Measurements from ENCODE around the gene TPGS2.

TPGS2 gene

DNA sequence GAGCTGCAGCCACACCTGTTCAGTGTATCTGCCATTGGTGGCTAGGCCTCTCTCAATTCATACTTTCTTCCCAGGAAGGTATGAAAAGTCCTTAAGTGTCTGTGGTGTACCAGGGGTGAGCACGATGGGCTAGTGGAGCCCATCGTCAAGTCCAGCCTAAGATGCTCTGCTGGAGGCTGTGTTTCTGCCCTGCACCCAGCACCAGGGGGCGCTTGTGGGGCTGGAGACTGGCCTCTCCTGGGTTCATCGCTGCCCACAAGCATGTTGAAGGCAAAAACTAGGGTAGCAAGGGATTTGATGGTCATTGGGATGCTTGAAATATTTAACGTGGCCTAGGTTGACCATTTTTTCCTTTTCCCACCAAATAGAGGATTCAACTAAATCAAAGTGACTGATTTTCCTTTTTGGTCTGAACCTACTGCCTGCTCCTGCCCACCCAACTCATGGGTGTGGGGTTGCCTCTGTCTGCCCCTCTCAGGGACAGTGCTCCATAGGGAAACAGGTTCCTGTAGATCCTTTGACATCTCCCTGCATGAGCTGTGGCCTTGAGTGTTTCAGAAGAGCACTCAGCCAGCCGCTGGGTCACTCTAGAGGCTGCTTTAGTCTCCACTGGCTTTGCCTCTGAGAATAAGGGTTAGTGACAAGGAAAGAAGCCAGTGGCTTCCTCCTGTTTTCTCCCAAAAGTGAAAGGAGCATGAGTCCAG is 59.0 kb downstream of the TPGS2 start:
- TF ChIP-seq TSHZ2 (CRISPR knock-in tag; IDR thresholded peaks at IDR 0.05) (no peak), SNAI2 (CRISPR knock-in tag; IDR thresholded peaks at IDR 0.05) (no peak), PPARA (CRISPR knock-in tag; IDR thresholded peaks at IDR 0.05; ENCODE audit: borderline replicate concordance) (no peak), ISL1 (CRISPR knock-in tag; IDR thresholded peaks at IDR 0.05) (no peak), ZFP3 (CRISPR knock-in tag; IDR thresholded peaks at IDR 0.05) (no peak), ZC3H10 (CRISPR knock-in tag; IDR thresholded peaks at IDR 0.05) (no peak), CSDC2 (CRISPR knock-in tag; IDR thresholded peaks at IDR 0.05) (no peak), CSRNP3 (CRISPR knock-in tag; IDR thresholded peaks at IDR 0.05) (no peak), TCF4 (CRISPR knock-in tag; IDR thresholded peaks at IDR 0.05; ENCODE audit: borderline replicate concordance) (no peak), GLIS3 (CRISPR knock-in tag; IDR thresholded peaks at IDR 0.05) (no peak), ZNF565 (CRISPR knock-in tag; conservative IDR thresholded peaks at IDR 0.05; ENCODE audit: low read depth) (no peak)
- TF ChIP-seq, protein P1, sequence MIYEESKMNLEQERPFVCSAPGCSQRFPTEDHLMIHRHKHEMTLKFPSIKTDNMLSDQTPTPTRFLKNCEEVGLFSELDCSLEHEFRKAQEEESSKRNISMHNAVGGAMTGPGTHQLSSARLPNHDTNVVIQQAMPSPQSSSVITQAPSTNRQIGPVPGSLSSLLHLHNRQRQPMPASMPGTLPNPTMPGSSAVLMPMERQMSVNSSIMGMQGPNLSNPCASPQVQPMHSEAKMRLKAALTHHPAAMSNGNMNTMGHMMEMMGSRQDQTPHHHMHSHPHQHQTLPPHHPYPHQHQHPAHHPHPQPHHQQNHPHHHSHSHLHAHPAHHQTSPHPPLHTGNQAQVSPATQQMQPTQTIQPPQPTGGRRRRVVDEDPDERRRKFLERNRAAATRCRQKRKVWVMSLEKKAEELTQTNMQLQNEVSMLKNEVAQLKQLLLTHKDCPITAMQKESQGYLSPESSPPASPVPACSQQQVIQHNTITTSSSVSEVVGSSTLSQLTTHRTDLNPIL (CRISPR knock-in tag; IDR thresholded peaks at IDR 0.05; ENCODE audit: low read depth) = no peak
- TF ChIP-seq, protein P2, sequence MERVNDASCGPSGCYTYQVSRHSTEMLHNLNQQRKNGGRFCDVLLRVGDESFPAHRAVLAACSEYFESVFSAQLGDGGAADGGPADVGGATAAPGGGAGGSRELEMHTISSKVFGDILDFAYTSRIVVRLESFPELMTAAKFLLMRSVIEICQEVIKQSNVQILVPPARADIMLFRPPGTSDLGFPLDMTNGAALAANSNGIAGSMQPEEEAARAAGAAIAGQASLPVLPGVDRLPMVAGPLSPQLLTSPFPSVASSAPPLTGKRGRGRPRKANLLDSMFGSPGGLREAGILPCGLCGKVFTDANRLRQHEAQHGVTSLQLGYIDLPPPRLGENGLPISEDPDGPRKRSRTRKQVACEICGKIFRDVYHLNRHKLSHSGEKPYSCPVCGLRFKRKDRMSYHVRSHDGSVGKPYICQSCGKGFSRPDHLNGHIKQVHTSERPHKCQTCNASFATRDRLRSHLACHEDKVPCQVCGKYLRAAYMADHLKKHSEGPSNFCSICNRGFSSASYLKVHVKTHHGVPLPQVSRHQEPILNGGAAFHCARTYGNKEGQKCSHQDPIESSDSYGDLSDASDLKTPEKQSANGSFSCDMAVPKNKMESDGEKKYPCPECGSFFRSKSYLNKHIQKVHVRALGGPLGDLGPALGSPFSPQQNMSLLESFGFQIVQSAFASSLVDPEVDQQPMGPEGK (CRISPR knock-in tag; IDR thresholded peaks at IDR 0.05; ENCODE audit: borderline replicate concordance) = no peak
- peak; percentile 50; the same call in 2 of the 3 replicates for ATAC-seq

GRCh38 chr18:36769172-36769571 is 59.6 kb downstream of the TPGS2 start:
- TF ChIP-seq ARNTL (CRISPR knock-in tag; IDR thresholded peaks at IDR 0.05; ENCODE audit: borderline replicate concordance, low read depth) = no peak
- TF ChIP-seq, protein P1 (CRISPR knock-in tag; IDR thresholded peaks at IDR 0.05; ENCODE audit: low read depth) = no peak
- TF ChIP-seq CSRNP3 (CRISPR knock-in tag; IDR thresholded peaks at IDR 0.05) = no peak
- no peak for TF ChIP-seq ZNF8 (CRISPR knock-in tag; IDR thresholded peaks at IDR 0.05)
- TF ChIP-seq POU6F1 (CRISPR knock-in tag; IDR thresholded peaks at IDR 0.05; ENCODE audit: borderline replicate concordance, low read depth) = no peak
- no peak for TF ChIP-seq CSDC2 (CRISPR knock-in tag; IDR thresholded peaks at IDR 0.05)
- no peak for TF ChIP-seq SNAI2 (CRISPR knock-in tag; IDR thresholded peaks at IDR 0.05)
- TF ChIP-seq ZNF70 (CRISPR knock-in tag; IDR thresholded peaks at IDR 0.05) = no peak
- TF ChIP-seq PPARA (CRISPR knock-in tag; IDR thresholded peaks at IDR 0.05; ENCODE audit: borderline replicate concordance) = no peak
- TF ChIP-seq ISL1 (CRISPR knock-in tag; IDR thresholded peaks at IDR 0.05) = no peak
- TF ChIP-seq TOX (CRISPR knock-in tag; IDR thresholded peaks at IDR 0.05; ENCODE audit: borderline replicate concordance) = no peak
- TF ChIP-seq GLIS3 (CRISPR knock-in tag; IDR thresholded peaks at IDR 0.05) = no peak
- TF ChIP-seq ZC3H10 (CRISPR knock-in tag; IDR thresholded peaks at IDR 0.05) = no peak
- no peak for TF ChIP-seq ZNF565 (CRISPR knock-in tag; conservative IDR thresholded peaks at IDR 0.05; ENCODE audit: low read depth)
- no peak for TF ChIP-seq TSHZ2 (CRISPR knock-in tag; IDR thresholded peaks at IDR 0.05)
- TF ChIP-seq, protein P2 (CRISPR knock-in tag; IDR thresholded peaks at IDR 0.05; ENCODE audit: borderline replicate concordance) = no peak
- no peak for TF ChIP-seq ESRRG (CRISPR knock-in tag; IDR thresholded peaks at IDR 0.05)
- ATAC-seq = no peak

All from SK-N-SH treated with all-trans-retinoic acid at 6 μM for 48 hours (cell line).